Upper lobe of left lung (tissue), 6 donors: Measurements from ENCODE around the gene MYO9B. TPM values are rescaled to one million over a fixed set of nuclear protein-coding genes. Genes with fewer than 3 reads are reported as not detected.

ENCODE experiments used
- ATAC-seq, 2 donors: fragments of 200-7000 bp; cut with Tn5 transposase; one replicate each; pipeline ENCODE4 v1.9.1; 2022; ENCODE audit warnings: mild to moderate bottlenecking in 2 of 2, moderate library complexity in 2 of 2; ENCODE audit not compliant: low FRiP score in 2 of 2
- DNase-seq, 2 donors: peaks; one replicate each; pipeline ENCODE4 v3.0.0-alpha.2; 2019 to 2020
- H3K27ac ChIP-seq, 4 donors: fragments of 200-600 bp; sonication (generic); one replicate each; pipeline ENCODE4 v1.5.1; 2016 to 2019
- H3K27me3 ChIP-seq, 4 donors: fragments of 200-600 bp; sonication (generic); one replicate each; pipeline ENCODE4 v1.5.1; 2017 to 2019
- H3K36me3 ChIP-seq, 4 donors: fragments of 200-600 bp; sonication (generic); one replicate each; pipeline ENCODE4 v1.5.1; 2016 to 2019
- H3K4me1 ChIP-seq, 4 donors: fragments of 200-600 bp; sonication (generic); one replicate each; pipeline ENCODE4 v1.5.1; 2018 to 2019
- H3K4me3 ChIP-seq, 4 donors: fragments of 200-600 bp; sonication (generic); one replicate each; pipeline ENCODE4 v1.5.1; 2017 to 2019; ENCODE audit warnings: mild to moderate bottlenecking in 2 of 4, moderate library complexity in 1 of 4
- H3K9me3 ChIP-seq, 4 donors: fragments of 200-600 bp; sonication (generic); one replicate each; pipeline ENCODE4 v1.5.1; 2018 to 2019
- EP300 ChIP-seq, 4 donors: sonication (generic); formaldehyde crosslinking; IDR thresholded peaks; one replicate each; pipeline ENCODE4 v1.5.1; 2017; ENCODE audit warnings: antibody characterized with exemption in 4 of 4, control low read depth in 2 of 4
- POLR2A ChIP-seq, 4 donors: fragments of 450-650 bp; IDR thresholded peaks; one replicate each; pipeline ENCODE4 v1.5.1; 2016 to 2017; ENCODE audit warnings: antibody characterized with exemption in 4 of 4, mild to moderate bottlenecking in 2 of 4
- POLR2AphosphoS5 ChIP-seq, 2 donors: sonication (generic); formaldehyde crosslinking; IDR thresholded peaks; one replicate each; pipeline ENCODE4 v1.5.1; 2017; ENCODE audit warnings: antibody characterized with exemption in 2 of 2
- WGBS, 2 donors: methylation state at CpG; one replicate each; pipeline ENCODE4 v1.1.5; 2017 to 2018; 5-methylcytosine and 5-hydroxymethylcytosine counted together
- total RNA-seq, 6 donors: library from RNA; depleted of rRNA in 4 of 6; stranded (reverse); fragments of >200 nt in 4 of 6; gene quantifications; one replicate each; pipeline versions ENCODE4 v1.1.0 to v1.2.1, GENCODE V29; 2016 to 2021
- TF ChIP-seq, protein P1 (sequence below), 6 experiments: fragments of 450-650 bp in 4 of 6; fragments of 200-600 bp in 2 of 6; sonication (generic) in 2 of 6; IDR thresholded peaks; one replicate each; pipeline ENCODE4 v1.5.1; 2016 to 2019; ENCODE audit warnings: antibody characterized with exemption in 6 of 6
- donor health status: DM: no; HTN: no; CAD: no; lungs with moderate emphysema.
- donor health status: DM: no; HTN: yes; CAD: no; lungs with severe emphysema.

The MYO9B gene
- total RNA-seq, 6 donors from 2014 or later = 72.3 to 408 (median 146) TPM

DNA sequence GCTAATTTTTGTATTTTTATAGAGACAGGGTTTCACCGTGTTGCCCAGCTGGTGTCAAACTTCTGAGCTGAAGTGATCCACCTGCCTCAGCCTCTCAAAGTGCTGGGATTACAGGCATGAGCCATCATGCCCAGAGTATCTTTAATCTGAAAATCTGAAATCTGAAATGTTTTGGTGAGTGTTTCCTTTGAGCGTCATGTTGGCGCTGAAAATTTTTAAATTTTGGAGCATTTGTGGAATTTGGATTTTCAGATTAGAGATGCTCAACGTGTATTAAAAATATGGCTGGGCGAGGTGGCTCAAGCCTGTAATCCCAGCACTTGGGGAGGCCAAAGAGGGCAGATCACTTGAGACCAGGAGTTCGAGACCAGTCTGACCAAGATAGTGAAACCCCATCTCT, 43.8 kb upstream of the MYO9B start:
- no peak for ATAC-seq
- H3K36me3 ChIP-seq = no peaks in the 10 kb centered on the region
- WGBS, 2 donors = 80 to 82% methylated on average over 6 of the region's 6 CpGs

DNA sequence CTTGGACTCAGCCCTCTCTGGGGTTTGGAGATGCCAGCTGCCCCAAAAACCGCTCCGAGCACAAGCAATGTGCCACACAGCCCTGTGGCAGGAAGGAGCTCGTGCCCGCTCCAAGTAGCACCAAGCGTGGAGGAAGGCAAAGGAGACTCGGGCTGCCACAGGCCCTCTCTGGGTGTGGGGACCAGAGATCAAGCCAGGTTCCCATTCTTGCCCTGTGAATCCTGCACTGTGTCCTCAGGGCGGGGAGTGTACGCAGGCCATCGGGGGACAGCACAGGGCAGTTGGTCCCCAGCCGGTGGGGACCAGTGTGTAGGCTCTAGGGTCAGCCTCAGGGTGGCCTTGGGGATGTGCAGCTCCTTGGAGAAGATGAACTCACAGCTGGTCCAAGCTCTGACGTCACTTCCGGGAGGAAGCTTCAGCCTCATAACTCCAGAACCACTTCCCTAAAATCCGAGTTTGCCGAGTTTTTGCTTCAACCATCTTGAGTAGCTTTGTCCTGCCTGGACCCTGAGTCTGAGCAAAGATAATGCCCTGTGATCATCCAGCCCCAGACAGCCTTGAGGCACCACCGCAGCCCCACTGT, 39.6 kb upstream of the MYO9B start:
- H3K4me3 ChIP-seq = no peak overlapping the region
- no peak overlapping the region for H3K27ac ChIP-seq
- no peaks in the 10 kb centered on the region for H3K36me3 ChIP-seq
- no peaks in the 10 kb centered on the region for H3K4me1 ChIP-seq
- 72 to 82% methylated on average over 10 to 15 of the region's 15 CpGs for WGBS, 2 donors
- ATAC-seq (peak in 1 of 2 donors; percentile 38), DNase-seq (peak in 1 of 2 donors; percentile 48)
- no peaks in the 10 kb centered on the region for H3K9me3 ChIP-seq
- TF ChIP-seq POLR2AphosphoS5 (IDR thresholded peaks at IDR 0.05) = no peak
- TF ChIP-seq EP300 (IDR thresholded peaks at IDR 0.05) = no peak
- TF ChIP-seq POLR2A (IDR thresholded peaks at IDR 0.05) = no peak
- TF ChIP-seq, protein P1, sequence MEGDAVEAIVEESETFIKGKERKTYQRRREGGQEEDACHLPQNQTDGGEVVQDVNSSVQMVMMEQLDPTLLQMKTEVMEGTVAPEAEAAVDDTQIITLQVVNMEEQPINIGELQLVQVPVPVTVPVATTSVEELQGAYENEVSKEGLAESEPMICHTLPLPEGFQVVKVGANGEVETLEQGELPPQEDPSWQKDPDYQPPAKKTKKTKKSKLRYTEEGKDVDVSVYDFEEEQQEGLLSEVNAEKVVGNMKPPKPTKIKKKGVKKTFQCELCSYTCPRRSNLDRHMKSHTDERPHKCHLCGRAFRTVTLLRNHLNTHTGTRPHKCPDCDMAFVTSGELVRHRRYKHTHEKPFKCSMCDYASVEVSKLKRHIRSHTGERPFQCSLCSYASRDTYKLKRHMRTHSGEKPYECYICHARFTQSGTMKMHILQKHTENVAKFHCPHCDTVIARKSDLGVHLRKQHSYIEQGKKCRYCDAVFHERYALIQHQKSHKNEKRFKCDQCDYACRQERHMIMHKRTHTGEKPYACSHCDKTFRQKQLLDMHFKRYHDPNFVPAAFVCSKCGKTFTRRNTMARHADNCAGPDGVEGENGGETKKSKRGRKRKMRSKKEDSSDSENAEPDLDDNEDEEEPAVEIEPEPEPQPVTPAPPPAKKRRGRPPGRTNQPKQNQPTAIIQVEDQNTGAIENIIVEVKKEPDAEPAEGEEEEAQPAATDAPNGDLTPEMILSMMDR (IDR thresholded peaks at IDR 0.05) = no peak
- no peaks in the 10 kb centered on the region for H3K27me3 ChIP-seq

More for the DNA sequence above, 43.8 kb upstream of the MYO9B start:
- DNase-seq = no peak
- Histone ChIP-seq H3K27me3 (no peaks in the 10 kb centered on the region), H3K27ac (no peak overlapping the region), H3K9me3 (no peaks in the 10 kb centered on the region), H3K4me1 (peaks cover 7 to 9% (median 7%) of the 10 kb centered on the region in 4 donors), H3K4me3 (no peak overlapping the region)
- TF ChIP-seq, protein P1 (IDR thresholded peaks at IDR 0.05) = no peak
- TF ChIP-seq POLR2A (IDR thresholded peaks at IDR 0.05) (no peak), EP300 (IDR thresholded peaks at IDR 0.05) (no peak), POLR2AphosphoS5 (IDR thresholded peaks at IDR 0.05) (no peak)

DNA sequence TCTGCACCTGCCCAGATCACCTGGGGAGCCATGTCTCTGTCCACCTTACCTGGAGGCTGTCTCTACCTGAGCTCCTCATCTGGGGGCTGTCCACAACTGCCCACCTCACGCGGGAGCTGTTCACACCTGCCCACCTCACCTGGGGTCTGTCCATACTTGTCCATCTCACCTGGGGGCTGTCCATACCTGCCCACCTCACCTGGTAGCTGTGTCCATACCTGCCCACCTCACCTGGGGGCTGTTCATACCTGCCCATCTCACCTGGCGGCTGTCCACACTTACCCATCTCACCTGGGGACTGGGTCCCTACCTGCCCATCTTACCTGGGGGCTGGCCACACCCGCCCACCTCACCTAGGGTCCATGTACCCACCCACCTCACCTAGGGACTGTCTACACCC, 38.9 kb upstream of the MYO9B start:
- ATAC-seq (no peak), DNase-seq (no peak)
- Histone ChIP-seq H3K27me3 (no peaks in the 10 kb centered on the region), H3K4me1 (peaks cover 0 to 3% (median 1%) of the 10 kb centered on the region in 4 donors), H3K36me3 (no peaks in the 10 kb centered on the region), H3K27ac (no peak overlapping the region), H3K4me3 (no peak overlapping the region), H3K9me3 (no peaks in the 10 kb centered on the region)
- WGBS, 2 donors = 89 to 91% methylated on average over 4 of the region's 4 CpGs
- TF ChIP-seq POLR2AphosphoS5 (IDR thresholded peaks at IDR 0.05) (no peak), EP300 (IDR thresholded peaks at IDR 0.05) (no peak), POLR2A (IDR thresholded peaks at IDR 0.05) (no peak)
- TF ChIP-seq, protein P1 (IDR thresholded peaks at IDR 0.05) = no peak

DNA sequence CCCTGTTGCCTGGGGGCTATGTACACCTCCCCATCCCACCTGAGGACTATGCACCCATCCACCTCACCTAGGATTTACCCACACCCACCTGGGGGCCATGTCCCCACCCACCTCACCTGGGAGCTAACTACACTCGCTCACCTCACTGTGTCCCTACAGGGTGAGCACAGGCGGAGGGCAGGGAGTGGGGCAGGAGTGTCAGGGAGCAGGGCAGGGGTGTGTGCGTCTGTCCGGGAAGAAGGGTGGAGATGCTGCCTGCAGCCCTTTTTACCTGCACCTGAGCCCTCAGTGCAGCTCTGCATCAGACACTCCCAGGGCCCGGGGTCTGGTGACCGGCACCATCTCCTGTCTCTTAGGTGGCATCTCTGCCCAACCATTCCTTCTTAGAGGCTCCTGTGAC, 38.4 kb upstream of the MYO9B start:
- no peak for TF ChIP-seq POLR2AphosphoS5 (IDR thresholded peaks at IDR 0.05)
- no peak for TF ChIP-seq EP300 (IDR thresholded peaks at IDR 0.05)
- TF ChIP-seq POLR2A (IDR thresholded peaks at IDR 0.05) = no peak
- TF ChIP-seq, protein P1 (IDR thresholded peaks at IDR 0.05) = no peak
- Histone ChIP-seq H3K36me3 (no peaks in the 10 kb centered on the region), H3K4me1 (peaks cover 5 to 8% (median 6%) of the 10 kb centered on the region in 4 donors), H3K27ac (no peak overlapping the region), H3K9me3 (no peaks in the 10 kb centered on the region), H3K27me3 (no peaks in the 10 kb centered on the region), H3K4me3 (no peak overlapping the region)
- DNase-seq = no peak
- 94 to 97% methylated on average over 6 of the region's 6 CpGs for WGBS, 2 donors
- ATAC-seq = peak in 1 of 2 donors; percentile 21

DNA sequence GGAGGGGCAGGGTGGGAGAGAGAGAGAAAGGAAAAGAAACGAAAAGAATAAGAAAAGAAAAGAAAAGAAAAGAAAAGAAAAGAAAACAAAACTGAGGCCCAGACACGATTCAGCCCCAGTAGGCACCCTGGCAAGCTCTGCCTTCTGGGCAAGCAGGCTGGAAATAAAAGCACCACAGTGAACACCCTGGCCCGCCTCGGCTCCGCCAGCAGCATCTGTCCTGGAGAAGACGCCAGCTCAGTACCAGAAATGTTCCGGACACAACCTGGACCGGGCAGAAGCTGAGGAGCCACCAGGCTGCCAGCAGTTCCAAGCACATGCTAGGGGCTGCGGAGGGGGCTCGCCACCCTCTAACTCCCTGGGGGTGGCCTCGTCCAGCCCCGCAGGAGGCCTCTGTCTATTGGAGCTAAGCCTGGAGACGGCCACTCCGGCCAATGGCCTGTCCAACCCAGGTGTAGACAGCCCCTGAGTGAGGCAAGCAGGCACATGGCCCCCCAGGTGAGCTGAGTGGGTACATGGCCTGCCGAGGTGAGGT, 37.5 kb upstream of the MYO9B start:
- peaks cover 7 to 14% (median 8%) of the 10 kb centered on the region in 4 donors for H3K4me1 ChIP-seq
- WGBS, 2 donors = 78 to 91% methylated on average over 13 to 15 of the region's 15 CpGs
- TF ChIP-seq EP300 (IDR thresholded peaks at IDR 0.05) (no peak), POLR2A (IDR thresholded peaks at IDR 0.05) (no peak), POLR2AphosphoS5 (IDR thresholded peaks at IDR 0.05) (no peak)
- TF ChIP-seq, protein P1 (IDR thresholded peaks at IDR 0.05) = no peak
- H3K36me3 ChIP-seq = no peaks in the 10 kb centered on the region
- no peak overlapping the region for H3K27ac ChIP-seq
- DNase-seq (no peak), ATAC-seq (no peak)
- H3K27me3 ChIP-seq = no peaks in the 10 kb centered on the region
- H3K4me3 ChIP-seq = no peak overlapping the region
- H3K9me3 ChIP-seq = no peaks in the 10 kb centered on the region
